Epidermal melanocyte (primary cell): ENCODE data around the gene SELENON.

Experiments
- DNase-seq: peaks from one replicate; pipeline ENCODE4 v3.0.0; 2011; ENCODE audit warnings: low spot score; ENCODE audit not compliant: insufficient read length

SELENON gene

GRCh38 chr1:25809283-25809926 lies 9.4 kb downstream of the SELENON start:
- no peak for DNase-seq

- DNase-seq = no peak
Measured at GRCh38 chr1:25809929-25810328, 9.9 kb downstream of the SELENON start.

GRCh38 chr1:25810341-25811299 lies 10.6 kb downstream of the SELENON start:
- peak; percentile 62 for DNase-seq

GRCh38 chr1:25811384-25812082 lies 11.5 kb downstream of the SELENON start:
- no peak for DNase-seq

GRCh38 chr1:25813071-25813733 lies 13.2 kb downstream of the SELENON start:
- DNase-seq = no peak

GRCh38 chr1:25813734-25814471 lies 13.9 kb downstream of the SELENON start:
- DNase-seq = no peak

GRCh38 chr1:25814549-25815087 lies 14.6 kb downstream of the SELENON start:
- no peak for DNase-seq

GRCh38 chr1:25815208-25816111 lies 15.5 kb downstream of the SELENON start:
- DNase-seq = no peak

GRCh38 chr1:25816112-25816718 lies 16.2 kb downstream of the SELENON start:
- no peak for DNase-seq

GRCh38 chr1:25817840-25818501 lies 18.0 kb downstream of the SELENON start:
- no peak for DNase-seq

GRCh38 chr1:25818569-25818968 lies 18.6 kb downstream of the SELENON start:
- no peak for DNase-seq

- DNase-seq = peak; percentile 91
Measured at GRCh38 chr1:25819491-25820246, 19.7 kb downstream of the SELENON start, which contains the start of gene MTFR1L. Gene MTFR1L (plus strand): TSS chr1:25819954. CDS start chr1:25823105, 3,151 bp downstream.

GRCh38 chr1:25820247-25821111 lies 20.5 kb downstream of the SELENON start:
- DNase-seq = peak; percentile 64

GRCh38 chr1:25821112-25821476 lies 21.1 kb downstream of the SELENON start:
- DNase-seq = no peak

- no peak for DNase-seq
Measured at GRCh38 chr1:25821630-25822091, 21.7 kb downstream of the SELENON start.

GRCh38 chr1:25825605-25826004 lies 25.6 kb downstream of the SELENON start:
- DNase-seq = no peak

- DNase-seq = no peak
Measured at GRCh38 chr1:25826571-25826970, 26.6 kb downstream of the SELENON start.
